ENCODE measurements around the gene ADD1. TPM values are rescaled to one million over a fixed set of nuclear protein-coding genes. Genes with fewer than 3 reads are reported as not detected.

Gene ADD1
- total and polyA plus RNA-seq, 2 donors (not counting 1 experiment from before 2014, with no cell fraction given), result 302 to 383 TPM

DNA sequence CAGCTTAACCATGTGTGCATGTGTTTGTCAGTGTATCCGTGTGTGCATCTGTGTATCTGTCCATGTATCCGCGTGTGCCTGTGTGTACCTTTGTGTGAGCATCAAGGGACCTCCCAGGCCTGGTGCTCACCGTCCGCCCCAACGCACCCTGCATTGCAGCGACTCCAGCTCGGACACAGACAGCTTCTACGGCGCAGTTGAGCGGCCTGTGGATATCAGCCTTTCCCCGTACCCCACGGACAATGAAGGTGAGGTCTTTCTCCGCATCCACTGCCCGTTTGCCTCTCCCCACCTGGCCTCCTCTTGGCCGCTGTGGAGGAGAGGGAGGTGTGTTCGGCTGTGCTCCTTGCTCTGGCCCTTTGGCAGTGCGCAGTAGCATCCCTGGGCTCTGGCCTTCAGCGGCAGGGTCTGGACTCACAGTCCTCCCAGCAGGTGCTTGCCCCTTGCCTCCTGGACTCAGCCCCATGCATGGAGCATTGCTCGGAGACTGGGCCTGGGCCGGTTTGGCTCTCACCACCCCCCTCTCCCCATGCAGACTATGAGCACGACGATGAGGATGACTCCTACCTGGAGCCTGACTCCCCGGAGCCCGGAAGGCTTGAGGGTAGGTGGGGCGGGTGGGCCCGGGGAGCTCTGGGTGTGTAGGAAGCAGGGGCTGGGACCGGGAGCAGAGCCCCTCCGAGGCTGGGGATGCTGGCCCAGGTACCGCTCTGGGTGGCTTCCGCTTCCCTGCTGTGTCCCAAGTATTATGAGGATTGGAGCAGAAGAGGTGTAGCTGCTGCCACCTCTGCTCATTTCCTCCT, 16.4 kb upstream of the ADD1 start:
- H3K9me3 Mint-ChIP-seq (ENCODE audit: insufficient read depth), result no peaks in the 10 kb centered on the region
- H3K9me3 ChIP-seq (ENCODE audit: control extremely low read depth in 1 of 3, control insufficient read depth in 2 of 3, insufficient read depth in 1 of 3, low read length in 2 of 3), result no peaks in the 10 kb centered on the region
- H3K79me2 ChIP-seq (ENCODE audit: control insufficient read depth, insufficient read depth, low read length), result peaks cover 19% of the 10 kb centered on the region
- ChIA-PET POLR2A (no interaction called here), CTCF (no interaction called here)
- H3K27me3 ChIP-seq (replicated peaks in 1 of 4; ENCODE audit: control extremely low read depth in 1 of 4, control insufficient read depth in 3 of 4, insufficient read depth in 4 of 4, low read length in 3 of 4), result no peaks in the 10 kb centered on the region
- H3K27ac ChIP-seq (ENCODE audit: low read length in 2 of 2), result no peak overlapping the region
- H3K4me2 ChIP-seq (replicated peaks; ENCODE audit: low read depth, low read length, poor library complexity, severe bottlenecking), result no peak overlapping the region
- peaks cover 85% of the 10 kb centered on the region for H4K20me1 ChIP-seq (ENCODE audit: control insufficient read depth, insufficient read depth, low read length, poor library complexity, severe bottlenecking)
- H3K4me1 Mint-ChIP-seq, result peaks cover 7% of the 10 kb centered on the region
- intact Hi-C loops (cut with micrococcal nuclease), result no loop called here
- no peak overlapping the region for H2AFZ ChIP-seq (ENCODE audit: insufficient read depth, low read depth, low read length, poor library complexity, severe bottlenecking)
- no peak overlapping the region for H3K27ac Mint-ChIP-seq
- no peaks in the 10 kb centered on the region for H3K27me3 Mint-ChIP-seq
- peaks cover 7 to 8% of the 10 kb centered on the region in 2 donors for H3K4me1 ChIP-seq (ENCODE audit: control insufficient read depth in 2 of 2, insufficient read depth in 2 of 2, low read length in 2 of 2)
- WGBS (ENCODE audit: insufficient coverage), result 91% methylated on average over 22 of the region's 31 CpGs
- TF ChIP-seq, protein P1, sequence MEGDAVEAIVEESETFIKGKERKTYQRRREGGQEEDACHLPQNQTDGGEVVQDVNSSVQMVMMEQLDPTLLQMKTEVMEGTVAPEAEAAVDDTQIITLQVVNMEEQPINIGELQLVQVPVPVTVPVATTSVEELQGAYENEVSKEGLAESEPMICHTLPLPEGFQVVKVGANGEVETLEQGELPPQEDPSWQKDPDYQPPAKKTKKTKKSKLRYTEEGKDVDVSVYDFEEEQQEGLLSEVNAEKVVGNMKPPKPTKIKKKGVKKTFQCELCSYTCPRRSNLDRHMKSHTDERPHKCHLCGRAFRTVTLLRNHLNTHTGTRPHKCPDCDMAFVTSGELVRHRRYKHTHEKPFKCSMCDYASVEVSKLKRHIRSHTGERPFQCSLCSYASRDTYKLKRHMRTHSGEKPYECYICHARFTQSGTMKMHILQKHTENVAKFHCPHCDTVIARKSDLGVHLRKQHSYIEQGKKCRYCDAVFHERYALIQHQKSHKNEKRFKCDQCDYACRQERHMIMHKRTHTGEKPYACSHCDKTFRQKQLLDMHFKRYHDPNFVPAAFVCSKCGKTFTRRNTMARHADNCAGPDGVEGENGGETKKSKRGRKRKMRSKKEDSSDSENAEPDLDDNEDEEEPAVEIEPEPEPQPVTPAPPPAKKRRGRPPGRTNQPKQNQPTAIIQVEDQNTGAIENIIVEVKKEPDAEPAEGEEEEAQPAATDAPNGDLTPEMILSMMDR (IDR thresholded peaks at IDR 0.05), result no peak
- no peak for TF ChIP-seq EZH2 (IDR thresholded peaks at IDR 0.05; ENCODE audit: borderline replicate concordance, insufficient read depth, low read depth, low read length, poor library complexity, severe bottlenecking)
- no peak overlapping the region for H3K4me3 ChIP-seq (ENCODE audit: control extremely low read depth in 1 of 5, extremely low read depth in 1 of 5, insufficient read depth in 1 of 5, low read depth in 2 of 5, low read length in 4 of 5)
- DNase-seq, result no peak
- ATAC-seq (ENCODE audit: low read depth), result no peak
- H3K9ac ChIP-seq (ENCODE audit: low read length), result no peak overlapping the region
- H3K36me3 ChIP-seq (replicated peaks in 1 of 2; ENCODE audit: control extremely low read depth in 1 of 2, control insufficient read depth in 1 of 2, extremely low read depth in 1 of 2, insufficient read depth in 2 of 2, low read length in 1 of 2), result peaks cover 5 to 88% of the 10 kb centered on the region in 2 experiments
- H3K4me3 Mint-ChIP-seq, result no peak overlapping the region
